Measurements from ENCODE around the gene SLC16A3.
"Not testable (repeated sequence)": the region's sequence is repeated elsewhere in the genome, so short reads cannot be mapped to it uniquely, and the experiment has no call there.

The SLC16A3 gene

DNA sequence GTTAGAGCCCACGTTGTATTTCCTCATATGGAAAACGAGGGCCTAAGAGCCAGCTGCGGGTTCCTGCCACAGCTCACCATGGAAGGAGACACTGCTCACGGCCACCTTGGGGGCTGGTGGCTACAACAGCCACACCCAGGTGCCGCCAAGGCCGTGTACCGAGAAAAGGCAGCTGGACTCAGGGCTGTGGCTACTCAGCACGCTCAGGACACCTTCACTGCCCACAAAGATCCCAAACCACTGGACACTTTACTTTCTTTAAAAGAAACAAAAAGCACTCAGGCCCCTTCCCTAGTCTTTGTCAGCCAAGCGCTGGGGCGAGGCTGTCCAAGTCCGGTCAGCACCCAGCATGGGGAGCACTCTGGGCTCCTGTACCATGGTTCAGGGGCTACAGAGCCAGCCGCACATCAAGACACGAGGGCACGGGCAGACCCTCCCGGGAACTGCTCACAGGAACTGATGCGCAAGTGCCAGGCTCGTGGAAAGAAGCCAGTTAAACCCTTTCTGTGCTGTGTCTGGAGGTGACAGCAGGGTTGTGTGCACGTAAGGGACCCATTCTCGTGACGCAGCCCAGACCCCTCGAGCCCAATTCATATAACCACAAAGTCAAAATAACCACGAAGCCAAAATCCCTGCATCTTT, 18.5 kb downstream of the SLC16A3 start:
- DNase-seq (ENCODE audit: low spot score) = no peak

DNA sequence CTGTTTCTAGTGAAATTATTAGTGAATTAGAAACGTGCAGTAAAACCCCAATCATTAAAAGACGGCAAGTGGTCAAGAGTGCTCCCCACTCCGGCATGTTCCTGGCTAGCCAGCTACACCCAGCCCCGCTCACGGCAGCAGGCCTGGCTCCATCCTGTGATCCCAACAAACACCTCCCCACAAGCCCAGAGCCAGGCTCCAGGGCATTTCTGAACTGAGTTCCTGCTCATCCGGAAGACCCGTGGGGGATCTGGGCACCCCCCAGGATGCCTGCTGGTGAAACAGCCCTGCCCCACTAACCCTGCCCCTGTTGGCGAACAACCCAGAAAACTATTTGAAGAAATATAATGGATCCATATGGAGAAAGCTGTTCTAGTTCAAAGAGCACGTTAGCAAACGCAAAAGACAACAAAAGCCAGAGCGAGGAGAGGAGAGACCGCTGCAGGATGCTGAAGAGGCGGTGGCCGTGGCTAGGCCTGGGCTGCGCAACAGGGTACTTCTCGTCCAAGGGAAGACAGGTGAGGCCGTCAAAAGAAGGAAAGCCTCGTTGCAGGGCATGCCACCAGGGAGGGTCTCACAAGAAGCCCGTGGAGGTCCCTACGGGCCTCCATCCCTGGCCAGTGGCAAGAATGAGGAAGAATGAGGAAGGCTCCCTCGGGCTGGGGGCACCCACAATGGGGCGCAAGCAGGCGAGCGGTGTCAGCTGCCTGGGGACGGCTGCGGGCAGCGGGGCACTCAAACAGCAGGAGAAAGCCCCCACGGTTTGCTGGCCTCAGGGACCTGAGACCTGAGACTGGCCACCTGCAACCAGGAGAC, 19.2 kb downstream of the SLC16A3 start:
- DNase-seq (ENCODE audit: low spot score) = no peak

DNA sequence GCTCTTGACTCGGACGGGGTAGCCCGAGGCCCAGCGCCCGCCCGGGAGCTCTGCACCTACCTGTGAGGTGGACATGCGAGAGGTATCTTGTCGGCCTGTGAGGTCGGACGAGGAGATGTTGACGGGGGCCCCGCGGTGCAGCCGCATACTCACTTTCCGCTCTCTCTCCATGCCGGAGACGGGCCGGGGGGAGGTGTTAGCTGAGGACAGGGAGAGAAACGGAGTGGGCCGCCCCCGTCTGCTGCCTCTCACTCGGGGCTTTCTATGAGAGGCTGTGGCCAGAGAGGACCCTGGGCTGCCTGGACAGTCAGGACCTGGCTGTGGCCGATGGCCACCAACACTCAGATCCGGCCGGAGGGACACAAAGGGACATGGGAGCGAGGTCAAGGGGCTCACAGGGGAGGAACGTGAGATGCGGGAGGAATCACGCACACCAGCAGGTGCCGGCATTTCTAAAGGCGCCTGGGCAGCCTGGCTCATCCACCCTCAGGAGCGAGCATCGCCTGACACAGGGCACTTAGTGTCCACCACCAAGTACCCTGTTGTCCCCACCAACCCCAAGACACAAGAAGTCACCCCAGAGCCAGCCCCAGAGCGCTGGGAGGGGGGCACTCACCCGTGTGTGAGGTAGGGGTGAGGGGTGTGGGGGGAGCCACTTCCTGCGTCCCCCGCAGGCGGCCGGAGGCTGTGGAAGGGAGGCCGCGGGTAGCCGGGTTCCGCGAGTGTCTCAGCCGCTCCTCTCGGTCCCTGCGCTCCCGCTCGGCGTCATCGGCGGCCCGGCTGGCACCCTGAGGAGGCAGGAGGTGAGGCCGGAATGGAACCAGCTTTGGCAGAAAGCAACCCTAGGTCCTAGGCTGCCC, 20.2 kb downstream of the SLC16A3 start:
- no peak for DNase-seq (ENCODE audit: low spot score)

DNA sequence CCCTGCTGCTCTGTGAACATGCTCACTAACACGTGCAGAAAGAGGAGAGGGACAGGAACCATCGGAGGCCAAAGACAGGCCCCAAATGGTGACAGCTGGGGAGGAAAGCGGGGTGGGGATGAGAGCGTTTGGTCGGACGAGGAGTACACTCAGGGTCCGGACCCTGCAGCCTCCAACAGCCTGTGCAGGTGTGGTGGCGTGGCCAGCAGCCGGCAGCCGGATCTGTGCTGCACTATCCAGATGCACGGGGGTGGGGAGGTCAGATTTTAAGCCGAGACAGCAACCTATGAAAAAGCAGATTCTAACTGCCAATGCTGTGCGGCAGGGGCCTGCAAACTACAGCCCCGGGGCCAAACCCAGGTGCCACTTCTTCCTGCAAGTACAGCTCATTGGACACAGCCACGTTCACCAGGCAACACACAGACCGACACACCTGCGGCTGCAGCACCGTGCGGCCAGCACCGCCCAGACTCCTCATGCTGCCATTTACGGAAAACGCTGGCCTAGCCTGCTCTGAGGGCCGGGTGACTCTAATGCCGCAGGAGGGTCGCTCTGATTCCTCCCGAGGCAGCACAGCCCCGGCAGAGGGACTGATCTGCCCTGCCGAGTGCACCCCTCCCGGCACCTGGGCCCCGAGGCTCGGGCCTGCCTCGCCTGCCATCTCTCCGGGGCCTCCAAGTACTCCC, 21.2 kb downstream of the SLC16A3 start:
- DNase-seq (ENCODE audit: low spot score) = no peak

DNA sequence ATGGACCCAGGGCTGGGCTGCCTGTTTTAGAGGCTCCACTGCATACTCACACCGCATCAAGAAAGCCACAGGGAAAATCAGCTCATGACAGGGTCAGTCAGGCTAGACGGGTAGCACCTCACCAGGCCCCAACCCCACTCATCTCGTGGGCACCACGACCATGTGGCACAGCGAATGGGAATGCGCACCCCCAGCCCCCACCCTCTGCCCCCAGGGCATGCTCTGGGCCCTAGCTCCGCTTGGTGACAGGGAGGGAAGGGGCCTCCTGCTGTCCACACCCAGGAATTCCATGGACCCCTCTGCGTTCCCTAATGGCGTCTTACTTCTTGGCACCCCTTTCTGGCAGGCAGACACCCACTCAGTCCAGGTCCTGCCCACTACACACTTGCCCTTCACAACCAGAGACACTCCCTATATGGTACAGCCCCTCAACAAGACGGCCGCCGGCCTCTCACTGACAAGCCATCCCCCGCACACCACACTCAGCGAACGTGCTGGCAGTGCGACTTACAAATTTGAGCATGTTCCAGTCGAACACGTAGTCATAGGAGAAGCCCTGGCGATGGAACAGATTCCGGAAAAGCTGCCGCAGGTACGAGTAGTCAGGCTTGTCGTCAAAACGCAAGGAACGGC, 22.1 kb downstream of the SLC16A3 start:
- no peak for DNase-seq (ENCODE audit: low spot score)

DNA sequence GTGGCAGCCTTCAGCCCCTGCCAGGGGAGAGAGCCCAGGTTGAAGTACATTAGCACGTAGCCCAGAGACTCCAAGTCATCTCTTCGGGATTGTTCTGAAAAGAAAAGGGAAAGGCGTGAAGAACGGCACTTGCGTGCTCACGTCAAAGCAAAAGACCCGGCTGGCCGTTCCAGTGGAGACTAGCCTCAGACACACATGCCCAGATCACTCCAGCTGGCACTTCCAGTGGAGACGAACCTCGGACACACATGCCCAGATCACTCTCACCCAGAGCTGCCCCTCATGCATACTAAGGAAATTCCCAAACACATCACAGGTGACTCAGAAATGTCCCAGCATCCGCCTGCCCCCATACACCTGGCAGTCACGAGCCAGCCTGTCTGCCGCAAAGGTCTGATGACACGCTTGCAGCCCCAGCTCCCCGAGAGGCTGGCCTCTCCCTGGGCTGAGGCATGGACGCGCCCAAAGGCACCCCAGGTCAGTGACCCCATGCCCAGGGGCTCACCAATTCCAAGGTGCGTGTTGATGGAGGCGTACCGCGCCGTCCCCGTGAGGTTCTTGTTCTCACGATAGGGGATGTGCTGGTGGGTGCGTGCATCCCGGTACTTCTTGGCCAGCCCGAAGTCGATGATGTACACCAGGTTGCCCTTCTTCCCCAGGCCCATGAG, 23.8 kb downstream of the SLC16A3 start:
- no peak for DNase-seq (ENCODE audit: low spot score)

DNA sequence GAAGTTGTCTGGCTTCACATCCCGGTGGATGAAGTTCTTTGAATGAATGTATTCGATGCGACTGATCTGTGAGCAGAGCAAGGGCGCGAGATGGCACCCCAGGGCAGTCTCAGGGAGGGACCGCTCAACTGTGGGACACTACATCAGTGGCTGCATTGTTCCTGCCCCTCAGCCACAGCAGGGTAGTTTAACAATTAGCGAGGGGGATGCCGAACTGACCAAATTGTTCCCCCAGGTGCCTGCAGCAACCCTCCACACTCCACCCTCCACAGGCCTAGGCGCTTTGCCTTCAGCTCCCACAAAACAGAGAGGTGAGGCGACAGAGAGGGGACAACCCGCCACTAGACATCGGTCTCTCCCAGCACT, 24.3 kb downstream of the SLC16A3 start:
- no peak for DNase-seq (ENCODE audit: low spot score)

DNA sequence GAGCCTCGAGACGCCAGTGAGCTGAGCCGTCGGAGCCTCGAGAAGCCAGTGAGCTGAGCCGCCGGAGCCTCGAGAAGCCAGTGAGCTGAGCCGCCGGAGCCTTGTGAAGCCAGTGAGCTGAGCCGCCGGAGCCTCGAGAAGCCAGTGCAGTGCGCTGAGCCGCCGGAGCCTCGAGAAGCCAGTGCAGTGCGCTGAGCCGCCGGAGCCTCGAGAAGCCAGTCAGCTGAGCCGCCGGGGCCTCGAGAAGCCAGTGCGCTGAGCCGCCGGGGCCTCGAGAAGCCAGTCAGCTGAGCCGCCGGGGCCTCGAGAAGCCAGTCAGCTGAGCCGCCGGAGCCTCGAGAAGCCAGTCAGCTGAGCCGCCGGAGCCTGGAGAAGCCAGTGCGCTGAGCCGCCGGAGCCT, 25.3 kb downstream of the SLC16A3 start:
- DNase-seq (ENCODE audit: low spot score) = not testable (repeated sequence)

DNA sequence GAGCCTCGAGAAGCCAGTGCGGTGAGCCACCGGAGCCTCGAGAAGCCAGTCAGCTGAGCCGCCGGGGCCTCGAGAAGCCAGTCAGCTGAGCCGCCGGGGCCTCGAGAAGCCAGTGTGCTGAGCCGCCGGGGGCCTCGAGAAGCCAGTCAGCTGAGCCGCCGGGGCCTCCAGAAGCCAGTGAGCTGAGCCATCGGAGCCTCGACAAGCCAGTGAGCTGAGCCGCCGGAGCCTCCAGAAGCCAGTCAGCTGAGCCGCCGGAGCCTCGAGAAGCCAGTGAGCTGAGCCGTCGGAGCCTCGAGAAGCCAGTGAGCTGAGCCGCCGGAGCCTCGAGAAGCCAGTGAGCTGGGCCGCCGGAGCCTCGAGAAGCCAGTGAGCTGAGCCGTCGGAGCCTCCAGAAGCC, 25.9 kb downstream of the SLC16A3 start:
- not testable (repeated sequence) for DNase-seq (ENCODE audit: low spot score)

DNA sequence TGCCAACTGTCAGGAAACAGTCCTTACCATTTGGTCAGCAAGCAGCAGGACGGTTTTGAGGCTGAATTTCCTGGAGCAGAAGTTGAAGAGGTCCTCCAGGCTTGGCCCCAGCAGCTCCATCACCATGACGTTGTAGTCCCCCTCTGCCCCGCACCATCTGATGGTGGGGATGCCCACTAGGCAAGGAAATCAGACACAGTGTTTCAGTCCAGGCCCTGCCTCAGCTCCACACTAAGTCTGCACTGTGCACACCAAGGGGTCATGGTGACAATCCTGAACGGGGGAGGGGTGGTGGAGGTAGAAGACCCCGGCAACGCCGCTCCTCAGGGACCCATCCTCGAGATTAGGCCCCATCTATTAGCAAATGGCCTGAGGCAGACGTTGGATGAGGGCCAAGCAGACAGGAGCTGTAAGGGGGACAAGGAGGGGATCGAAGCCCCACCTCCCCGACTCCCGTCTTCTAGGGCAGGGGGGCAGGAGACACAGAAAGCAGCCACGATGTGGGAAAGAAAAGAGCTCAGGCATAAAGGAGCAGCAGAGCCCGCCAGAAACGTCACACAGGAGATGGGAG, 26.6 kb downstream of the SLC16A3 start:
- DNase-seq (ENCODE audit: low spot score) = no peak

DNA sequence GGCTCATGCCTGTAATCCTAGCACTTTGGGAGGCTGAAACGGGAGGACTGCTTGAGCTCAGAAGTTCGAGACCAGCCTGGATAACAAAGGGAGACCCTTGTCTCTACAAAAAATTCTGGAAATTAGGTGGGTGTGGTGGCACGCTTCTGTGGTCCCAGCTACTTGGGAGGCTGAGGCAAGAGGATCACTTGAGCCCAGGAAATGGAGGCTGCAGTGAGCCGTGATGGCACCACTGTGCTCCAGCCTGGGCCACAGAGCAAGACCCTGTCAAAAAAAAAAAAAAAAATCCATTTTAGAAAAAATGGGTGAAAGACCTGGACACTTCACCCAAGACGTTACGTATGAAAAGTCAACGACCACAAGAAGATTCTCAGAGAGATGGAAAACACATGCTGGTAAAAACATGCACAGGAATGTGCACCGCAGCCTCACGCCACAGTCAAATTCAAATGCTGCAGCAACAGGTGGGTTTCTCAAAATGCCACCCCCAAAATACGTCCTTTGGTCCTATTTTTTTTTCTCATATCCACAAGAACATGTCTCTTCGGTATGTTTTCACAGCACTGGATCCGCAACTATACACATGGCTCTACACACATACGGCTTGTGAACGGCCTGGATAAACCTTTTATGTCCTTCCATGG, 27.5 kb downstream of the SLC16A3 start:
- DNase-seq (ENCODE audit: low spot score) = no peak

DNA sequence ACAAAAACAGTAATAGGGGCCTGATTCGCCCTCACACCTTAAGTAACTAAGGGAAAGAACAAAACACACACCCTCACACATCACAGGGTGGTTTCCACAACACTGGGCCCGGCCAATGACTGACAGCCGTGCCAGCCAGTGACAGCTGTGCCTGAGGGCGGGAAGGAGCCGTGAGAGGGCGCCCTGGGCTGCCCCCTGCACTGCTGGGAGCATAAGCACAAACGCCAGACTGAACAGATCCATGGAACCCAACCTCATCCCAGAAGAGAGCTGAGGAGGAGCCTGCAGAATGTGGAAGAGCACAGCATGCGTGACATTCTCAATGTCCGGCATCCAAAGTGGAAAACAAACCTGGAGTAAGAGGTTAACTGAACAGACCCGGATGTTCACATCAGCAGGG, 28.6 kb downstream of the SLC16A3 start:
- DNase-seq (ENCODE audit: low spot score) = no peak

DNA sequence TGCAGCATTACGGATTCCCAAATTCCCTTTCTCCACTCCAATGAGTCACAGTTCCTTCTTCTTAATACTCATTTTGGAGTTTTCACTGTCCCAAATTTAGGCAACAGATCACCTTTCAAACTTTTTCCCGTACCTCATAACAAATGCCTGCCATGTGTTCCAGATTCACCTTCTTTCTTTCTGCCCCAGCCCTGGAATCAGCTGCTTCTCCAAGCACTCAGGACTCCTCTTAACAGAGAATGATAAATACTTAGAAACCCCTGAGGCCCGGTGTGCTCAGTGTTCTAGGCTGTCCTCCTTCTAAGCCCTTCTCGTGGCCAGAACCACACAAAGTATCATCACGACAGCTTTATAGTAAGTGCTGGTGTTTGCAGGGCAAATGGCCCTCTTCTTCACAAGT, 29.7 kb downstream of the SLC16A3 start:
- DNase-seq (ENCODE audit: low spot score) = no peak

DNA sequence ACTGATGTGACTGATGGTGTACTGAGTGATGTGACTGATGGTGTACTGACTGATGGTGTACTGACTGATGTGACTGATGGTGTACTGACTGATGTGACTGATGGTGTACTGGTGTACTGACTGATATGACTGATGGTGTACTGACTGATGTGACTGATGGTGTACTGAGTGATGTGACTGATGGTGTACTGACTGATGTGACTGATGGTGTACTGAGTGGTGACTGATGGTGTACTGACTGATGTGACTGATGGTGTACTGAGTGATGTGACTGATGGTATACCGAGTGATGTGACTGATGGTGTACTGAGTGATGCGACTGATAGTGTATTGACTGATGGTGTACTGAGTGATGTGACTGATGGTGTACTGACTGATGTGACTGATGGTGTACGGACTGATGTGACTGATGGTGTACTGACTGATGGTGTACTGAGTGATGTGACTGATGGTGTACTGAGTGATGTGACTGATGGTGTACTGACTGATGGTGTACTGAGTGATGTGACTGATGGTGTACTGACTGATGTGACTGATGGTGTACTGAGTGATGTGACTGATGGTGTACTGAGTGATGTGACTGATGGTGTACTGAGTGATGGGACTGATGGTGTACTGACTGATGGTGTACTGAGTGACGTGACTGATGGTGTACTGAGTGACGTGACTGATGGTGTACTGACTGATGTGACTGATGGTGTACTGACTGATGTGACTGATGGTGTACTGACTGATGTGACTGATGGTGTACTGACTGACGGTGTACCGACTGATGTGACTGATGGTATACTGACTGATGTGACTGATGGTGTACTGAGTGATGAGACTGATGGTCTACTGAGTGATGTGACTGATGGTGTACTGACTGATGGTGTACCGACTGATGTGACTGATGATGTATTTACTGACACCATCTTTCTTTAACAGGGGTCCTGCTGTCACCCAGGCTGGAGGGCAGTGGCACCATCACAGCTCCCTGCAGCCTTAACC, 31.4 kb downstream of the SLC16A3 start:
- not testable (repeated sequence) for DNase-seq (ENCODE audit: low spot score)

DNA sequence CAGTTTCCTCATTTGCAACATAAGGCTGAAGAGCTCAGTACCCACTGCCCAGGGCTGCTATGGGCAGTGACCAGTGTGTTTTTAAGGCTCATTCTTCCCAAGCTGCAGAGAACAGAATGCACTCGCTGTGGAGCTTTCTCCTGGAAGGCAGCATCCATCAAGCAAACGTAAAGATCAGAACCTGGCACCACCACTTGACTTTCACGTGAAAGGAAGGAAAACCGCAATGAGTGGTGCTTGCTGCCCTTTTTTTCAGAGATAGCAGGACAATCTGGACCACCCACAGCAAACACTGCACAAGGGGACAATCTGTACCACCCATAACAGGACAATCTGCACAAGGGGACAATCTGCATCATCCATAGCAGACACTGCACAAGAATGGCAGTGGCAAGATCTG, 33.5 kb downstream of the SLC16A3 start:
- DNase-seq (ENCODE audit: low spot score) = no peak

DNA sequence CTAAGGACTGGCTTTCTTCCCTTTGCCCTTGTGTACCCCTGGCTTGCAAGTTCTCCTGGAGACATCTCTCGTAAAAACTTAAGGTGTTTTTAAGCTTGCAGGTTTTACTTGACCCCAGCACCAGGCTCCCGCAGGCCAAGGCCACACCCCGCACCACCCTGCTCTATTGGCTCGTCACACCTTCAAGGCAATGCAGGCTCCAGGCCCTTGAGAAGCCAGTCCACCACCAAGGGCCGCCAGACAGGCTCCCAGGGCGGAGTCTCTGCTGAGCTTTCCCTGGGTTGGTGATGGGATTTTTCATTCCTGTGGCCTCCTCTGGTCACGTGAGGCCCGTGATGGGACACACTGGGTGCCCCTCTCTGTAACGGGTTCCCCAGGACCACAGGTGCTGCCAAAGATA, 34.8 kb downstream of the SLC16A3 start:
- no peak for DNase-seq (ENCODE audit: low spot score)

DNA sequence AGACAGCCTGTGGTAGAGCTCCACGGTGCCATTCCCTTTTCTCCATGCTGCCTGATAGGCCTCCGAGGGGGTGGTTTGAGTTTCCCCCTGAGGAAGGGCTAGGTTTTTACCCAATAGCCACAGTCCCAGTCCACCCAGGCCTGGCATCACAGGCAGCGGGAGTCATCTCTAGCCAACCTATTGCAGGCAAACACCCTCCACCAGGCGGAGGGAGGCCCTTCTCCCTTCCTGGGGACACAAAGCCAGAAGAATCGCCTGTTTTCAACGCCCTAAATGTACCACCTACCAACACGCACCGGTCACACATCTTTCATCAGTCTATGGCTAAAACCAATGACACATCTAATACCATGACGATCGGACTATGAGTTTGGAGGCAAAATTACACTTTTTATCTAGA, 37.3 kb downstream of the SLC16A3 start:
- no peak for DNase-seq (ENCODE audit: low spot score)

DNA sequence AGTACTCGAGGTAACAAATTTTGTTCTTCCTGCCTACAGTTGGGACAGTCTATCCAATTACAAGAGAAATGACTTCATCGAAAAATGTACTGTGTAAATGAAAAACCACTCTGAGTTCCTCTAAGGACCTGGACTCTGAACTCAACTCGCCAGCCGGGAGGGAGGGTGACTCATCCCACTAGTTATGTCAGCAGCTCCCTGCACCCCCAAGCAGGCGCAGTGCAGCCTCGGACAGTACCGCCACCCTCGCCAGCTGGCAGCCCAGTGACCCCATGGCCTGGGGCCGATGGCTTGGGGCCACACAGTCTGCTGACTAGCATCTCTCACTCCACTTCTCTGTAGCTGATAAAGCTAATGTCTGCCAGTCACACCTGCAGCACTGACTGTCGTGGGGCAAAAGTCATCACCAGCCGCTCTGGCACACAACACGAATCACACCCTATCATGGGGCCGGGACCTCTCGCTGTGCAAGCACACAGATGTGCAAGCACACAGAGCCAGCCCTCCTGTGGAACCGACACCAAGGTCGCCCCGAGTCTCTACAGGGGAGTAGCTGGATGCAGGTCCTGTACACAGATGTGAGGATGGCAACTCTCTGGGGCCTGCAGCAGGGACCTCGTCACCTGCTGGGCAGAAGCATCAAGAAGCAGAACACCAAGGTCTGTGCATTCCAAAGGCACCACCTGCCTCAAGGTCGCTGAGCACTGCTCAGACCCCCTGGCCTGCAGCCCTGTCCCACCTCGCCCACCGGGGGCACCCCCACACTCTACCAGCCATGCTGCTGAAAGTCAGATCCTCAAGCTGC, 38.9 kb downstream of the SLC16A3 start:
- DNase-seq (ENCODE audit: low spot score) = no peak
